ENCODE measurements around the gene PANX3.

DNA sequence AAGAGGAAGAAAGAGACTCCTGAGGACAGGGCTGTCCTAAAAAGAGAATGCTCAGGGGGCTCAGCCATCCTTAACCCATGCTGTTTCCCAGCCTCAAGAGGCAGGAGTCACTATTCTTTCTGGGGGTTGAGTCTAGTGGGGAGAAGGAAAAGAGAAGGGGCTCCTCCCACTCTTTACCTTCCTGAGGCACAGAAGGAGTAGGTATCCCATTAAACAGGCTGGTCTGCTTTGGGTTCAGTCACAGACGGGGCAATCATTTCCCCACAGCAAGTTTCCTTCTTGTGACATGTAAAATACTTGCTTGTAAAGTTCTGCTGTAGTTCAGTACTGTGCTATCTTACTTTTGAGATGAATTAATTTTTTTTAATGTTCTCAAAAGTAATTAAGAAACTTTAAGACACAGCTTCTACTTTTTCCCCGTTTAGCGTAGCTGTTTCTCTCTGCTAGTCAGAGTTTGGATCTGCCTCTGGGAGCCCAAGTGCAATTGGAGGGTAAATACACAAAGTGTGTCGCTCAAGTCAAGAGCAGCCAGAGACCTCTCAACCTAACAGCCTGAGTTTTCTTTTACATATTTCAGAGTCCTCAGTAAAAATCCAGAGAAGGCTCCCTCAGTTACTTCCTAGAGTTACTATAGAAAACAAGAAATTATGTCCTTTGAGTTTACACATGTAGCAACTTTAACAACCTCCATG lies 26.4 kb upstream of the PANX3 start:
- TF ChIP-seq, protein P1, sequence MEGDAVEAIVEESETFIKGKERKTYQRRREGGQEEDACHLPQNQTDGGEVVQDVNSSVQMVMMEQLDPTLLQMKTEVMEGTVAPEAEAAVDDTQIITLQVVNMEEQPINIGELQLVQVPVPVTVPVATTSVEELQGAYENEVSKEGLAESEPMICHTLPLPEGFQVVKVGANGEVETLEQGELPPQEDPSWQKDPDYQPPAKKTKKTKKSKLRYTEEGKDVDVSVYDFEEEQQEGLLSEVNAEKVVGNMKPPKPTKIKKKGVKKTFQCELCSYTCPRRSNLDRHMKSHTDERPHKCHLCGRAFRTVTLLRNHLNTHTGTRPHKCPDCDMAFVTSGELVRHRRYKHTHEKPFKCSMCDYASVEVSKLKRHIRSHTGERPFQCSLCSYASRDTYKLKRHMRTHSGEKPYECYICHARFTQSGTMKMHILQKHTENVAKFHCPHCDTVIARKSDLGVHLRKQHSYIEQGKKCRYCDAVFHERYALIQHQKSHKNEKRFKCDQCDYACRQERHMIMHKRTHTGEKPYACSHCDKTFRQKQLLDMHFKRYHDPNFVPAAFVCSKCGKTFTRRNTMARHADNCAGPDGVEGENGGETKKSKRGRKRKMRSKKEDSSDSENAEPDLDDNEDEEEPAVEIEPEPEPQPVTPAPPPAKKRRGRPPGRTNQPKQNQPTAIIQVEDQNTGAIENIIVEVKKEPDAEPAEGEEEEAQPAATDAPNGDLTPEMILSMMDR (conservative IDR thresholded peaks at IDR 0.05), result no peak
- TF ChIP-seq ZFX (IDR thresholded peaks at IDR 0.05), result no peak

All from C4-2B (cell line).